BLaER1 (cell line): Measurements from ENCODE around the gene MBL2.

Source experiments
- H3K27ac ChIP-seq: shearing (Covaris generic); formaldehyde crosslinking; 2 replicates; pipeline ENCODE4 v1.8.1; 2022
- H3K27me3 ChIP-seq: shearing (Covaris generic); formaldehyde crosslinking; 2 replicates; pipeline ENCODE4 v1.8.1; 2022
- H3K36me3 ChIP-seq: shearing (Covaris generic); formaldehyde crosslinking; 2 replicates; pipeline ENCODE4 v1.8.1; 2022
- H3K4me1 ChIP-seq: shearing (Covaris generic); formaldehyde crosslinking; 2 replicates; pipeline ENCODE4 v1.8.1; 2022
- H3K4me2 ChIP-seq: shearing (Covaris generic); formaldehyde crosslinking; 2 replicates; pipeline ENCODE4 v1.8.1; 2022
- H3K4me3 ChIP-seq: shearing (Covaris generic); formaldehyde crosslinking; 2 replicates; pipeline ENCODE4 v1.8.1; 2022
- H3K9ac ChIP-seq: shearing (Covaris generic); formaldehyde crosslinking; 2 replicates; pipeline ENCODE4 v1.8.1; 2022
- H3K9me3 ChIP-seq: shearing (Covaris generic); formaldehyde crosslinking; 2 replicates; pipeline ENCODE4 v1.8.1; 2022
- H4K20me1 ChIP-seq: shearing (Covaris generic); formaldehyde crosslinking; 2 replicates; pipeline ENCODE4 v1.8.1; 2022
- Cebpa-rat ChIP-seq: shearing (Covaris generic); IDR thresholded peaks from 2 replicates; pipeline ENCODE4 v1.8.1; 2022

The MBL2 gene

GRCh38 chr10:52785418-52785817 lies 12.8 kb upstream of the MBL2 start:
- no peaks in the 10 kb centered on the region for H3K27me3 ChIP-seq
- H3K9ac ChIP-seq: no peak overlapping the region
- 0 out of 2 replicates have a peak, but pooled peaks cover 5% of the 10 kb centered on the region for H3K4me1 ChIP-seq
- H3K9me3 ChIP-seq: no peaks in the 10 kb centered on the region
- H3K4me3 ChIP-seq: no peak overlapping the region
- no peaks in the 10 kb centered on the region for H4K20me1 ChIP-seq
- no peaks in the 10 kb centered on the region for H3K36me3 ChIP-seq
- H3K4me2 ChIP-seq: no peak overlapping the region
- TF ChIP-seq Cebpa-rat: no peak
- no peak overlapping the region for H3K27ac ChIP-seq

DNA sequence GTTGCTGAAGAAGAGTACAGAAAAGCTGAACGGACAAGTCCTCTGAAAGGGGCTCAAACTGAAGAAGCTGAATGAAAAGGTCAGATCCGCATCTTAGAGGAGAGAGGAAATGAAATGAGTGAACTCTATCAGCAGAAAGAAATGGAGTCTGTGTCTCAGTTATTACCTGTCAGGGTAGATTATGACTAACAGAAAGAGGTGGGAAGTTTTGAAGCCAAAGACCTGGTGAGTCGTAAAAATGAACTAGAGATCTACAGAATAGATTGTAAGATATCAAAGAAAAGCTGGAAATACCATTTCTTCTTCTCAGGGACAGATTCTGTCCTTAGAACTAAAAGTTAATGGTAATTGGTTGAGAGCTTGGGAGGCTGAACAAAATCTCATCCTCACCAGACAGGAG lies 11.1 kb upstream of the MBL2 start:
- Histone ChIP-seq H3K4me2 (no peak overlapping the region), H3K4me3 (no peak overlapping the region), H3K9ac (no peak overlapping the region), H3K27me3 (no peaks in the 10 kb centered on the region), H3K27ac (no peak overlapping the region), H3K36me3 (no peaks in the 10 kb centered on the region), H4K20me1 (no peaks in the 10 kb centered on the region), H3K4me1 (0 out of 2 replicates have a peak, but pooled peaks cover 5% of the 10 kb centered on the region), H3K9me3 (no peaks in the 10 kb centered on the region)
- TF ChIP-seq Cebpa-rat: no peak

GRCh38 chr10:52782554-52782953 lies 10.0 kb upstream of the MBL2 start:
- Histone ChIP-seq H3K4me1 (0 out of 2 replicates have a peak, but pooled peaks cover 5% of the 10 kb centered on the region), H3K9me3 (no peaks in the 10 kb centered on the region), H4K20me1 (no peaks in the 10 kb centered on the region), H3K27me3 (no peaks in the 10 kb centered on the region), H3K27ac (no peak overlapping the region), H3K36me3 (no peaks in the 10 kb centered on the region), H3K4me2 (no peak overlapping the region), H3K9ac (no peak overlapping the region), H3K4me3 (no peak overlapping the region)
- TF ChIP-seq Cebpa-rat: no peak

- no peaks in the 10 kb centered on the region for H3K36me3 ChIP-seq
- no peaks in the 10 kb centered on the region for H3K9me3 ChIP-seq
- no peak for TF ChIP-seq Cebpa-rat
- H3K27ac ChIP-seq: 0 out of 2 replicates have a peak overlapping the region, but pooled peaks have one; percentile 14
- no peak overlapping the region for H3K4me2 ChIP-seq
- no peak overlapping the region for H3K9ac ChIP-seq
- no peak overlapping the region for H3K4me3 ChIP-seq
- H3K4me1 ChIP-seq: 0 out of 2 replicates have a peak, but pooled peaks cover 5% of the 10 kb centered on the region
- no peaks in the 10 kb centered on the region for H3K27me3 ChIP-seq
- no peaks in the 10 kb centered on the region for H4K20me1 ChIP-seq
Observed at GRCh38 chr10:52780391-52781155, 8.0 kb upstream of the MBL2 start.

DNA sequence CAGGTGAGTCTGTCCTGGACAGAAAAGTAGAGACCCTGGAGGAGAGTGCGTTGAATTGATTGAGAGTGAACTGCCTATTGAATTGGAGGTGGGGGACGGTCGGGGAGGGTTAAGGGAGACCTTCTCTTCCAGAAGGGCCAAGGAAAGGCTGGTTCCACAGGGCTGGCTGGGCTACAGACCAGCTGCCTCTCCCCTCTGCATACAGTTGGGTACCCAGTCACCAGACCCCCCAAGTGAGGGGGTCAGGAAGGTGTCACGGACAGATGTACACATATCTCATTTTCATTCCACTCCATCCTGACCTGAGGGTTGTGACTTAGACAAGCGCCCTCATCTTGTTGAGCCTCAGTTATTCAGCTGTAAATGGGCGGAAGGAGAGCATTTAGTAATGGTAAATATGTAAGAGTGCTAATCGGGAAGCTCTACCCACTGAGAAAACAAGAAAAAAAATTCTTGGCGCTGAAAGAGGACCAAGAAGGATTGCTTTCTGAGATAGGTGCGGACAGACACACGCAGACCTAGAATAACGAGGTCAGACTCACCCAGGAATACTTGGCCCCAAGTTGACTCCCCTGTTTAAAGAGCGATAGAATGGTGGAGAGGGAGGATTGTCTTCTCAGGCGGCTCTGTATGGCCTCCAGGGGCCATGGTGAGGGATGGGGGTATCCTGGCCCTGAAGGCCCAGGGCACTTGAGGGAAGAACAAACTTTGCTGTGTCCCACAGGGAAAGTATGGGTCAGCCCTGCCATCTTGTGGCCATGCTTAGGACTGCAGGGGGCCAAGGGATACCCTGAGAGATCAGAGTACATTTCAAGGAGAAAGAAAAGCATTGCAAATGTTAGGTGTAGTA lies 7.2 kb upstream of the MBL2 start:
- H3K36me3 ChIP-seq: no peaks in the 10 kb centered on the region
- H3K4me2 ChIP-seq: no peak overlapping the region
- no peak overlapping the region for H3K9ac ChIP-seq
- 0 out of 2 replicates have a peak, but pooled peaks cover 5% of the 10 kb centered on the region for H3K4me1 ChIP-seq
- H4K20me1 ChIP-seq: no peaks in the 10 kb centered on the region
- H3K9me3 ChIP-seq: no peaks in the 10 kb centered on the region
- TF ChIP-seq Cebpa-rat: no peak
- H3K4me3 ChIP-seq: no peak overlapping the region
- H3K27ac ChIP-seq: no peak overlapping the region
- H3K27me3 ChIP-seq: no peaks in the 10 kb centered on the region

DNA sequence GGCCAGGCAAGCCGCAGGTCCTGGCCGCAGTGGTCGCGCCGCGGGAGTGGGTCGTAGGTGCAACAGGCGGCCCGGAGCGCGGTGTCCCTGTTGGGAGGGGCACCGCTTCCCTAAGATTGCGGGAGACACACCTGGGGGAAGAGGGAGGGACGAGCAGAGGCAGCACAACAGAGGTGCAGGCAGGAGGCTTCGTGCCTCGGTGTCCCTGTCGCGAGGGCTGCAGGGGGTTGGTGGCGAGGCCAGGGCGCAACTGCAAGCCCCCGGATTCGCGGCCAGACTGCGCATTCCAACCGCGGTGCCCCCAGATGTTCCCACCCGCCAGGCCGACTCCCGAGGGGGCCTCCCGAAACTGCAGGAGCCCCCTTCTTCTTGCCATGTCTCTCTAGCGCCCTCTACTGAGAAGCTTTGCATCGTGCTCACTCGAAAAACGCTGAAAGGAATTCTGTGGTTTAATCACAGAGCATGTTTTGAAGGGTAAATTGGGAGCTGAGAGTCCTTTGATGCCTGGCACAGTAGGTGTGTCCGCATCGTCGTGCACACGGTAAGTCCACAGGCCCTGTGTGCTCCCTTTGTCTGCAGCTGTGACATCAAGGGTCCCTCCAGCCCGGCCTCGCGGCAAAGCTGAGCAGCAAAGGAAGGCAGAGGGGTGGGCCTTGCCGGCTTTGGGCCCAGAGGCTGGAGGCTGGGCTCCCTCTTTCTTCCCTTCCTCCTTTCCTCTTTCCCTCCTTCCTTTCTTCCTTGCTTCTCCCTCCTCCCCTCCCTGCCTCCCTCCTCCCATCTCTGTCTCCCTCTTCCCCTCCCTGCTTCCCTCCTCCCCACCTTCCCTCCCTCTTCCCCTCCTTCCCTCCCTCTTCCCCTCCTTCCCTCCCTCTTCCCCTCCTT lies 6.2 kb upstream of the MBL2 start:
- Histone ChIP-seq H3K9me3 (no peaks in the 10 kb centered on the region), H3K27ac (0 out of 2 replicates have a peak overlapping the region, but pooled peaks have one; percentile 23), H3K4me2 (no peak overlapping the region), H3K4me3 (no peak overlapping the region), H3K27me3 (no peaks in the 10 kb centered on the region), H3K36me3 (no peaks in the 10 kb centered on the region), H3K4me1 (0 out of 2 replicates have a peak, but pooled peaks cover 5% of the 10 kb centered on the region), H3K9ac (no peak overlapping the region), H4K20me1 (no peaks in the 10 kb centered on the region)
- TF ChIP-seq Cebpa-rat: no peak

DNA sequence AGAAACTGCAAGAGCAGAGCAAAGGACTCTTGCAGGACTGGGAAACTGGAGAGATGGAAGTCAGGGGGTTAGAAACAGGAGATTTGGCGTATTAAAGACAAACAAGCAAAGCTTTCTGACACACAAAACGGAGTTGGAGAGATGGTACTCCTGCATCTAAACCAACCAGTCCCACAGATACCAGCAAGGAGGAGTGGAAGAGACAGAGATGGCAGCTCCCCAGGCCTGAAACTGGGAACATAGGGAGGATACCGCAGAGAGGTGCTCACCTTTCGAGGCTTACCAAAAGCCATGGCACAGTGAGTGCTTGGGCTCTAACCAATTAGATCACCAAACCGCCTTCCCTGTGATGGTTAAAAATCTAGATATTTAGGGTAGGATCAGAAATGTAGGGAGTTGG lies 4.8 kb upstream of the MBL2 start:
- no peak overlapping the region for H3K27ac ChIP-seq
- H3K4me1 ChIP-seq: 0 out of 2 replicates have a peak, but pooled peaks cover under 1% of the 10 kb centered on the region
- no peak overlapping the region for H3K9ac ChIP-seq
- no peak overlapping the region for H3K4me3 ChIP-seq
- no peaks in the 10 kb centered on the region for H3K27me3 ChIP-seq
- no peaks in the 10 kb centered on the region for H4K20me1 ChIP-seq
- no peaks in the 10 kb centered on the region for H3K9me3 ChIP-seq
- TF ChIP-seq Cebpa-rat: no peak
- H3K4me2 ChIP-seq: no peak overlapping the region
- H3K36me3 ChIP-seq: no peaks in the 10 kb centered on the region

GRCh38 chr10:52776471-52776903 lies 3.9 kb upstream of the MBL2 start:
- no peak overlapping the region for H3K27ac ChIP-seq
- H3K36me3 ChIP-seq: no peaks in the 10 kb centered on the region
- H3K4me2 ChIP-seq: no peak overlapping the region
- TF ChIP-seq Cebpa-rat: no peak
- H3K4me1 ChIP-seq: no peaks in the 10 kb centered on the region
- no peaks in the 10 kb centered on the region for H3K27me3 ChIP-seq
- H3K9ac ChIP-seq: no peak overlapping the region
- no peaks in the 10 kb centered on the region for H4K20me1 ChIP-seq
- no peaks in the 10 kb centered on the region for H3K9me3 ChIP-seq
- no peak overlapping the region for H3K4me3 ChIP-seq

DNA sequence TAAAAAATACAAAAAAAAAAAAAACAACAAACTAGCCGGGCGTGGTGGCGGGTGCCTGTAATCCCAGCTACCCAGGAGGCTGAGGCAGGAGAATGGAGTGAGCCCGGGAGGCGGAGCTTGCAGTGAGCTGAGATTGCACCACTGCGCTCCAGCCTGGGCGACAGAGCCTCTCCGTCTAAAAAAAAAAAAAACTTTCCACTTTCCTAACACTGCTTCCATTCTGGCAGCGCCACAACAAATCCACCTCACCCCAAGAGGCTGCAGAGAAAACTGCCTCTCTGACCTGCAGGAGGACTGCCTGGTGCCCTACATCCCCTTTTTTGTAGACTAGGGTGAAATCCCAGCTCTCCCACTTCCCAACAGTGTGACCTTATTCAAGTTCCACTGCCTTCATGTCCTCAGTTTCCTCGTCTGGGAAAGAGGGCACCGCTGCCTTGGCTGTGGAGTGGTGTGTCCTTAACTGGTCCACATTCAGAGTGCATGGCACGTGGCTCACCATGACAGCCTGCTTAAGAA lies 2.6 kb upstream of the MBL2 start:
- Histone ChIP-seq H3K27ac (no peak overlapping the region), H3K27me3 (no peaks in the 10 kb centered on the region), H3K4me1 (no peaks in the 10 kb centered on the region), H3K4me2 (no peak overlapping the region), H3K36me3 (no peaks in the 10 kb centered on the region), H3K9me3 (no peaks in the 10 kb centered on the region), H3K9ac (no peak overlapping the region), H3K4me3 (no peak overlapping the region), H4K20me1 (no peaks in the 10 kb centered on the region)
- TF ChIP-seq Cebpa-rat: no peak
